ENCODE results near the gene SEPTIN5. TPM values are rescaled to one million over a fixed set of nuclear protein-coding genes. Genes with fewer than 3 reads are reported as not detected.
A peak's percentile ranks its signal among the peaks of the same experiment; 100 is the strongest.

Gene SEPTIN5
- total RNA-seq, 1 experiment from 2014 or later = 1.00 TPM

GRCh38 chr22:19757140-19757984, 43.1 kb downstream of the SEPTIN5 start:
- BruUV-seq (replicated peaks) = no TSS peak
- ChIA-PET POLR2A (no interaction called here), CTCF (interaction anchor here (0.5 to 3.1 kb wide), 11 partner anchors 9 to 571 kb away, joined by 3 to 21 read pairs (median 4); partner anchors contain the start of genes GNB1L, GP1BB and RTL10)
- no peak overlapping the region for H3K27ac Mint-ChIP-seq (ENCODE audit: unreplicated experiment)
- no peaks in the 10 kb centered on the region; the same call in 1 of the 2 replicates for H3K27me3 ChIP-seq (replicated peaks; ENCODE audit: control insufficient read depth, insufficient read depth, low read length)
- TF ChIP-seq CTCF (IDR thresholded peaks at IDR 0.05; ENCODE audit: insufficient read depth in 1 of 2, low read depth in 1 of 2, low read length in 1 of 2, severe bottlenecking in 1 of 2, unreplicated experiment in 1 of 2) = no peak
- intact Hi-C loops (cut with micrococcal nuclease; ENCODE audit: unreplicated experiment) = no loop called here
- no peaks in the 10 kb centered on the region for H3K9me3 Mint-ChIP-seq (ENCODE audit: unreplicated experiment)
- no peaks in the 10 kb centered on the region for H3K36me3 ChIP-seq (ENCODE audit: control insufficient read depth, insufficient read depth, low read length)
- H3K9me3 ChIP-seq = no peaks in the 10 kb centered on the region
- peak overlapping the region; percentile 35 for H3K4me3 ChIP-seq (ENCODE audit: low read depth, low read length)
- peak overlapping the region; percentile 67 for H3K4me3 Mint-ChIP-seq (ENCODE audit: unreplicated experiment)
- no peaks in the 10 kb centered on the region for H3K36me3 Mint-ChIP-seq (ENCODE audit: insufficient read depth, unreplicated experiment)
- peaks cover 7% of the 10 kb centered on the region for H3K27me3 Mint-ChIP-seq (ENCODE audit: insufficient read depth, unreplicated experiment)
- H3K4me1 Mint-ChIP-seq (ENCODE audit: low read depth, unreplicated experiment) = peaks cover 17% of the 10 kb centered on the region
- peak in 1 of 2 experiments; percentile 35 for DNase-seq
- peaks cover 16% of the 10 kb centered on the region for H3K4me1 ChIP-seq

GRCh38 chr22:19757985-19758895, 43.9 kb downstream of the SEPTIN5 start:
- no TSS peak for BruUV-seq (replicated peaks)
- ChIA-PET POLR2A (no interaction called here), CTCF (interaction anchor here (0.6 to 3.1 kb wide), 4 partner anchors 10 to 213 kb away, joined by 3 to 21 read pairs (median 12); no protein-coding TSS in a partner anchor)
- Mint-ChIP-seq H3K36me3 (ENCODE audit: insufficient read depth, unreplicated experiment) (no peaks in the 10 kb centered on the region), H3K27me3 (ENCODE audit: insufficient read depth, unreplicated experiment) (peaks cover 7% of the 10 kb centered on the region), H3K9me3 (ENCODE audit: unreplicated experiment) (no peaks in the 10 kb centered on the region), H3K27ac (ENCODE audit: unreplicated experiment) (no peak overlapping the region), H3K4me3 (ENCODE audit: unreplicated experiment) (peak overlapping the region; percentile 50), H3K4me1 (ENCODE audit: low read depth, unreplicated experiment) (peaks cover 17% of the 10 kb centered on the region)
- DNase-seq = no peak
- H3K36me3 ChIP-seq (ENCODE audit: control insufficient read depth, insufficient read depth, low read length) = no peaks in the 10 kb centered on the region
- no peak for TF ChIP-seq CTCF (IDR thresholded peaks at IDR 0.05; ENCODE audit: insufficient read depth in 1 of 2, low read depth in 1 of 2, low read length in 1 of 2, severe bottlenecking in 1 of 2, unreplicated experiment in 1 of 2)
- no peaks in the 10 kb centered on the region; the same call in 1 of the 2 replicates for H3K27me3 ChIP-seq (replicated peaks; ENCODE audit: control insufficient read depth, insufficient read depth, low read length)
- H3K4me1 ChIP-seq = peaks cover 16% of the 10 kb centered on the region
- no peak overlapping the region for H3K4me3 ChIP-seq (ENCODE audit: low read depth, low read length)
- intact Hi-C loops (cut with micrococcal nuclease; ENCODE audit: unreplicated experiment) = no loop called here
- H3K9me3 ChIP-seq = no peaks in the 10 kb centered on the region

- DNase-seq = no peak
- no peak overlapping the region for H3K27ac Mint-ChIP-seq (ENCODE audit: unreplicated experiment)
- no peaks in the 10 kb centered on the region for H3K36me3 Mint-ChIP-seq (ENCODE audit: insufficient read depth, unreplicated experiment)
- peaks cover 7% of the 10 kb centered on the region for H3K27me3 Mint-ChIP-seq (ENCODE audit: insufficient read depth, unreplicated experiment)
- H3K9me3 Mint-ChIP-seq (ENCODE audit: unreplicated experiment) = no peaks in the 10 kb centered on the region
- ChIA-PET CTCF (interaction anchor here (3.1 kb wide), 1 partner anchor 28 kb away, joined by 21 read pairs; no protein-coding TSS in a partner anchor), POLR2A (no interaction called here)
- Histone ChIP-seq H3K9me3 (no peaks in the 10 kb centered on the region), H3K4me3 (ENCODE audit: low read depth, low read length) (no peak overlapping the region), H3K4me1 (peaks cover 16% of the 10 kb centered on the region), H3K36me3 (ENCODE audit: control insufficient read depth, insufficient read depth, low read length) (no peaks in the 10 kb centered on the region), H3K27me3 (replicated peaks; ENCODE audit: control insufficient read depth, insufficient read depth, low read length) (no peaks in the 10 kb centered on the region; the same call in 1 of the 2 replicates)
- intact Hi-C loops (cut with micrococcal nuclease; ENCODE audit: unreplicated experiment) = no loop called here
- no peak for TF ChIP-seq CTCF (IDR thresholded peaks at IDR 0.05; ENCODE audit: insufficient read depth in 1 of 2, low read depth in 1 of 2, low read length in 1 of 2, severe bottlenecking in 1 of 2, unreplicated experiment in 1 of 2)
- H3K4me3 Mint-ChIP-seq (ENCODE audit: unreplicated experiment) = no peak overlapping the region
- no TSS peak for BruUV-seq (replicated peaks)
- H3K4me1 Mint-ChIP-seq (ENCODE audit: low read depth, unreplicated experiment) = peaks cover 17% of the 10 kb centered on the region
These were observed 44.7 kb downstream of the SEPTIN5 start for GRCh38 chr22:19758896-19759426.

Data from Caco-2 (cell line).